ACHN (cell line): Measurements from ENCODE around the gene UNK.
"Not testable (repeated sequence)": the region's sequence is repeated elsewhere in the genome, so short reads cannot be mapped to it uniquely, and the experiment has no call there.

Source experiments
- DNase-seq: peaks from one replicate; pipeline ENCODE4 v3.0.0-alpha.2; 2015
- in situ Hi-C: cut with HindIII; loops from 2 replicates; pipeline ENCODE4 v1.10.0; 2017; ENCODE audit warnings: low sequenced_read_pairs, low pct_ligation_motif_present, low pct_unique_long_range_greater_than_20kb

The UNK gene

DNA sequence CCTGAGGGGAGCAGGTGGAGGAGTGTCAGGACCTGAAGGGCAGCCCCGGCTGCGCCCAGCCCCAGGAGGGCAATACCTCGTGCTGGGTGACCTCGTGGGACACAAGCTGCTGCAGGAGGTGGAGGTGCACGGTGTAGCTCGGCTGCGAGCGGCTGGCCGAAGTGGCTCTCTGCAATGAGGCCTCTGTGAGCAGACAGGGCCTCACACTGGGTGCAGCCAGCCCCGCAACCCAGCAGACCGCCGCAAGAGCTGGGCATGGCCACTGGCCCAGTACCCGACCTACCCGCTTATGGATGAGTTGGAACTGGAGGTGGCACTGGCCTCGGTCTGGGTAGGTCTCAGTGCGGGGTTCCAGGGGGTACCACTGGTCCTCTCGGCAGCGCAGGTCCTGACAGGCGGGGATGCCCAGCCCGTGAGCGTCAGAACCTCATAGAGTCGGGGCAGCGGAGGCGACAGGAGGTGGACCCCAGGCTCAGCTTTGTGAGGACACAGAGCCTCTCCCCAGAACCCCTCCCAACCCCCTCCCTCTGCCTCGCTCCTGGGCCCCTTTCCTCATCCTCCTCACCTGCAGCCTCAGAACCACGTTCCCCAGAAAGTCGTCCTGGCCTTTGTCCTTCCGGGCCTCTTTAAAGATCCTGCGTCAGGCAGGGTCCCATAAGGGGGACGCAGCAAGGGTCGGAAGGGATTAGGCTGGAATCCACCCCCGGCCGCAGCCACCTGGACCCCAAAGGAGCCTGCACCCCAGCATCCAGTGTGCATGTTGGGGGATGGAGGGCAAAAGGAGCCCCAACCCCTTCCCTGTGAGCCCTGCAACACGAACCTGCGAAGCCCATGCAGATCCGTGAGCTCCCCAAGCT, 55.6 kb downstream of the UNK start:
- no peak for DNase-seq
- in situ Hi-C loops: no loop called here

DNA sequence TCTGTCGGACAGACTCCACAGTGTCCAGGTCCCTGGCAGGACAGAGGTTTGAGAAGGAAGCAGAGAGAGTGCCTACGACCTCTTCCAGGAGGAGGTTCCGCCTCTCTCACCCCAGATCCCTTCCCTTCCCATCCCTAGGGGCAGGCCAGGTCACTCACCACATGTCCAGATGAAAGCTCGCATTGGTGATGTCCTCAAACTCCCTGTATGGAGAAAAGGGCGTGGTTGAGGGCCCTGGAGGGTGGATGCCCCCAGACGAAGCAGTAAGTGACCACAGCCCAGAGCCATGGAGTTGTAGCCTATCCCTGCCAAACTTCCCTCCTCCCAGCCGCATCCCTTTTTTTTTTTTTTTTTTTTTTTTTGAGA, 56.2 kb downstream of the UNK start:
- in situ Hi-C loops: no loop called here

DNA sequence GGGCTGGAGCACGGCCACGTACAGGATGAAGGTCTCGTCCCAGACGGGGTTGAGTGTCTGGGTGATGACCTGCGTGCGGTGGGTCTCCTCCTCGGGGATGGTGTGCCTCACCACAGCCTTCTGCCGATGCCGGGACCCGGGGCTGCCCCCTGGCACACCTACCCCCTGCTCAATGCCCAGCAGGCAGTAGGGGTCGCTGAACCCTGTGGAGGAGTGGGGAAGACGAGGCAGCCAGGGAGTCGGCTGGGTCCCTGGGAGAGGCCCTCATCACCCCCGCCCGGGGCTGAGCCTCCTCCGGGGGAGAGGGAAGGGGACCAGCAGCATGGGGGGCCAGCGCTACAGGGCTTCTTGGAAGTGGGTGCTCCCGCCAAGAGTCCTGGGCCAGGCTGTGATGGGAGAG, 57.8 kb downstream of the UNK start:
- DNase-seq: no peak
- in situ Hi-C loops: no loop called here

More for the DNA sequence above, 56.2 kb downstream of the UNK start:
- no peak for DNase-seq

DNA sequence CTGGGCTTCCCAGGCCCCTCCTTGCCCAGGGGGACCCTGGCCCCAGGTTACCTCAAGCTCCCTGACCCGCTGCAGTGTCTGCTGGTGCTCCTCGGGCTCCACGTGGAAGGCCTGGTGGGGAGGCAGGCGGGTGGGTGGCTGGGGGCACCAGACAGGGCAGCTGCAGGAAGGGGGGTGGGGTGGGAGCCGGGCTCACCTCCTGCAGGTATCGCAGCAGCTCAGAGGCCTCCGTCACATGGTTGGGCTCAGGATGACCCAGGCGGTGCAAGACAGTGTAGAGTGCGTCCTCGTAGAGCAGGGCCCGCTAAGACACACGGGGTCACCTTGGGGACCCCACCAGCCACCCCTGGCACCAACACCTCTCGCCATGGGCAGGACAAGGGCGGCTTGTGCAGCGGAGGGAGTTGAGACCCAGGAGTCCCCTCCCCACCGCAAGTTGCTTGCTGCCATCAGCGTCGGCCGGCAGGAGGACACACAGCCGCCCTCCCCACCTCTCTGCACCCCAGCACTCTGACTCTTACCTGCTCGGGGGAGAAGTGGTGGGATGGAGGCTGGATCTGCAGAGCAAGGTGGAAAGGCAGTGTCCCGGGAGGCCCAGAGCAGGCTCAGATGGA, 58.5 kb downstream of the UNK start:
- DNase-seq: no peak
- in situ Hi-C loops: no loop called here

DNA sequence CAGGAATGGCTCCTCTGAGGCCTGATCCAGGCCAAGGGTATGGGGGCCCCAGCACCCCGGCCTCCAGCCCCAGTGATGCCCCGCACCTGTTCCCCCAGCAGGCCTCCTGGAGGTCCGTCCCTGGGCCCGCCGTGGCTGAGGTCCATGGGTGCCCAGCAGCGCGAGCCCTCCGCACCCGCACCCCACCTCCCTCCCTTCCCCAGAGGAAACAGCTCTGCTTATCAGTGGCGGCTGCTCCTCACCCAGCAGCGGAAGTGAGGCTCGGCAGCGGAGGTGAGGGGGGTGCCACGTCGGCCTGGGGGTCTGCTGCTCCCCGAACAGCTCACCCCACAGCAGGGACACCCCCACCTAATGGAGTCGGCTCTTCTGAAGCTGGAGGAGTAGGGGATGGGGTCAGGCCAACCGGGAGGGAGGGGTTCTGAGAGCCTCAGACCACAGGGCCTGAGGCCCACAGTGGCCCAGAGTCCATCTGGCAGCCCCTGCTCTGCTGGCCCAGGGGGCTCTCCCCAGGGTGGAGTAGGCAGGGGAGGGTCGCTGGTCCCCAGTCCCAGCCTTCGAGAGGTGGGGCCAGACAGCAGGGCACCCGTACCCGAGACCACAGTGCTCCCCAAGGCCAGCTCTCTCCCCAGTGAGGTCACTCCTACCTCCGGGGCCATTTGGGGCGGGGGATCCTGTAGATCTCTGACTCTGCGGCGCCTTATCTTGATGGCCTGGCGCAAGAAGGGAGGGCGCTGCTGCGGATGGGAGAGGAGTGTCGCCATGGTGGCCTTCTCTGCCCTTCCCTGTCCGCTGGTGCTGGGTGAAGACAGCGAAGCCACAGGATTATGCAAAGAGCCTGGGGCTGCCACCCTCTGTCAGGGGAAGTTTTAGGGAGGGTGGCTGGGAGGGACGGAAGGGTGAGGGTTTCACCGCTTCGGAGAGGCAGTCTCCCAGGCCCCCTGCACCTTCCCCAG, 59.2 kb downstream of the UNK start, which contains the start of gene UNC13D:
TSS of gene UNC13D (minus strand) at position 828 of the 953 bp plus-strand sequence. CDS start at position 761, 67 bp downstream.
- in situ Hi-C loops: no loop called here
- DNase-seq: no peak

DNA sequence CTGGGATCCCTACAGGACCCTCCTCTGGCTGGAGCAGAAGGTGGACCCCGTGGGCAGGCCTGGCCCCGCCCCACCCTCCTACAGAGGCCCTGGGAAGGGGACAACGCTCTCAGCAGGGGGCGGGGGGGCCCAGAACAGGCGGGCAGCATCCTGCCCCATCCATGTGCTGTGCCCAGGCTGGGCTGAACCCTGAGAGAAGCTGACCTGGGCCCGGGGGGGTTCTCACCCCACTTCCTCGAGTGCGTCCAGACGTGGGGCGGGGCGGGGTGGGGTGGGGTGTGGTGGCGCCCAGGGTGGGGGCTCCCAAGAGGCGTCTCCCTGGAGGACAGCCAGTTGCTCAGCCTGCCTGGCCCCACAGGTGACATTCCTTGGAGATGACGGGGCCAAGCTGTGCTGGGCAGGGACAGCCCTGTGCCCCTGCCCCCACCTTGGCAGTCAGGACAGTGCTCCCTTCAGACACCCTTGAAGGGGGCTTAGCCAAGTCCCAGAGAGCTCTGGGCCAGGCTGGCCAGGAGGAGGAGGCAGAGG, 60.0 kb downstream of the UNK start:
- DNase-seq: no peak
- in situ Hi-C loops: no loop called here

DNA sequence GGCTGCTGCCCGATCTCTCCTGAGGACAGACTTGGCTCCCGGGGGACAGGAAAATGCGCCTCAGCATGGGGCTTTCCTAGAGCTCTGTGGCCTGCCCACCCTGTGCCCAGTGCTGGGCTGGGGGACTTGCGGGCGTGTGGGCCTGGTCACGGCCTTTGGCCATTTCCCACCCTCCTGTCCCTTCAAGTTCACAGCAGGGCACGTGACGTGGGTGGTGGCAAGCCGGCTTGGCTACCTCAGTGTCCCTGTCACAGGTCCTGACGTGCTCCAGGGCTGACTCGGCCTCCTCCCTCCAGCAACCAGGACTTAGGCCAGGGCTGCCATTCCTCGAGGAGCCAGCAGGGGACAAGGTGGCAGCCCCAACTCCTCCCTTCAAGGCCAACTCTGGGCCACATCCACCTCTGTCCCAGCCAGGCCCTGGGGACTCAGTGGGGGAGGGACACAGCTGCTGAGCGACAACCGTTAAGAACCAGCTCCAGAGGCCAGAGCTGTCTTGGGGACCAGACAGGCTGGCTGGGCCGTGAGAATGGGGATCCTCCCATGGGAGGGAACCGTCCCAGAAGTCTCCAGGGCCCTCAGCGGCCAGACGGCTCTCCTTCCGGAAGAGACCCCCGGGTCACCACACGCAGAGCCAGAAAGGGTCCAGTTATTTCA, 60.6 kb downstream of the UNK start:
- in situ Hi-C loops: no loop called here
- DNase-seq: peak; percentile 66

DNA sequence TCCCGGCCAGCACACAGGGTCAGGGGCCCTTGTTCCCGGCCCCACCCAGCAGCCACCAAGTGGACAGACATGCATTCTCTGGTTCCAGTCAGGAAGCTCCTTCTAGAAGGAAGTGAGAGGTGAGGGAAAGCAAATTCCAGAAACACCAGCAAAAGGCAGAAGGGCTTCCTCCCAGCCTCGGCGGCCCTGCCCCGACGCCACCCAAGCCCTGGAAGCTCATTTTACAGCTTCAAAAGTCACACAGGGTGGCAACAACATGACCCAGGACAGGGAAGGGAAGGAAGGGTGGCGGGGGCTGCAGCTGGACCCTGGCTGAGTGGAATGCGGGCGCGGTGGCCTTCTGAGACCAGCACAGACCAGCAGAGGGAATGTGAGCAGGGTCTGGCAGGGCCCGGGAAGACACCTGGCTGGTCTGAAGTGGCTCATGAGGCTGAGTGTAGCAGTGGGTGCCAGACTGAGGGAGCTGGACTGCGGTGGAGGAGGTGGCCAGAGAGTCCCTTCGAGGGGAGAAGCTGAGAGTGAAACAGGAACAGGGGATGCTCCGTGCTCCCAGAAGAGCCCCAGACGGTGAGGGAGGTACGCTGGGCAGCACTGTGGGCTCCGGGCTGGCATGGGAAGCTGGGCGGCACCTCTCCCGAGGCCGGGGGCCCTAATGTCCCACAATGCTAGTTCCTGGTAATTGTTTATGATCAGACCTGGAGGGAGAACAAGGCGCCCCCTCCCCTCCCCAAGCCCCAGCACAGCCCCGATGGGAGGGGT, 61.5 kb downstream of the UNK start:
- in situ Hi-C loops: no loop called here
- no peak for DNase-seq

DNA sequence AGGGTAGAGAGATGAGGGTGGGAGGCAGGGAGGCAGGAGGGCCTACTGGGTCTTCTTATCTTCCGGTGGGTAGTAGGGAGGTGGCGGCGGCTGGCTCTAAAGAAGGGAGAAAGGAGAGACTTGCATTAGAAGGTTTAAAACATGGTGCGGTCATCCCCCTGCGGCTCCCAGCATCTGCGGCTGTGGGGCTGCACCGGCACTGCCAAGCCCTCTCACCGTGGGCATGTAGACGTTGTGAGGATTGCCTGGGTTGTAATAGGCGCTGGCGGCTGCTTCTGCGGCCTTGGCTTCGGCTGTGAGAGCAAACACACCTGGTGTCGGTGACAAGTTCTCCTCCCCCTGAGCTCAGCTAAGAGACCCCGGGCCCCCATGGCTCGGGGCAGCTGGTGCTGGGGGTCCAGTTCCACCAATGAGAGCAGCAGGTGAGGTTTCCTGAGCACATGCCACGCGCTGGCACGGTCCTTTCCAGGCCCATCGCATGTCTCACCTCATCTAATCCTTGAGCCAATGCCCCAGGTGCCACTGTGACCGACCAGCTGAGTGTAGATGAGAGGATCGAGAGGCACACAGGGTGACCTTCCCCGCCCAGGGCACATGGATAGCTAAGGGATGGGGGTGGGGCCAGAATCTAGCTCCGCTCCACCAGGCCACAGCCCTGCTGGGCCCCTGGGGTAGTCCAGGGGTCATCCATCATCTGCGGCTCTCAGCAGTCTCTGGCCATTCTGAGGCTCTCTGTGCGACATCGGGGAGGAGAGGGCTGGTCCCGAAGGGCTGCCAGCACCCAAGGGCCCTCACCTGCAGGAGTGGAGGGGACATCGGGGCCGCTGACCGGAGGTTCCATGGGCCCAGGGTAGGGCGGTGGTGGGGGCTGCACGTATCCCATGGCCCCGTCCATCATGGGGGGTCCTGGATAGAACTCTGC, 62.3 kb downstream of the UNK start:
- no peak for DNase-seq
- in situ Hi-C loops: no loop called here

DNA sequence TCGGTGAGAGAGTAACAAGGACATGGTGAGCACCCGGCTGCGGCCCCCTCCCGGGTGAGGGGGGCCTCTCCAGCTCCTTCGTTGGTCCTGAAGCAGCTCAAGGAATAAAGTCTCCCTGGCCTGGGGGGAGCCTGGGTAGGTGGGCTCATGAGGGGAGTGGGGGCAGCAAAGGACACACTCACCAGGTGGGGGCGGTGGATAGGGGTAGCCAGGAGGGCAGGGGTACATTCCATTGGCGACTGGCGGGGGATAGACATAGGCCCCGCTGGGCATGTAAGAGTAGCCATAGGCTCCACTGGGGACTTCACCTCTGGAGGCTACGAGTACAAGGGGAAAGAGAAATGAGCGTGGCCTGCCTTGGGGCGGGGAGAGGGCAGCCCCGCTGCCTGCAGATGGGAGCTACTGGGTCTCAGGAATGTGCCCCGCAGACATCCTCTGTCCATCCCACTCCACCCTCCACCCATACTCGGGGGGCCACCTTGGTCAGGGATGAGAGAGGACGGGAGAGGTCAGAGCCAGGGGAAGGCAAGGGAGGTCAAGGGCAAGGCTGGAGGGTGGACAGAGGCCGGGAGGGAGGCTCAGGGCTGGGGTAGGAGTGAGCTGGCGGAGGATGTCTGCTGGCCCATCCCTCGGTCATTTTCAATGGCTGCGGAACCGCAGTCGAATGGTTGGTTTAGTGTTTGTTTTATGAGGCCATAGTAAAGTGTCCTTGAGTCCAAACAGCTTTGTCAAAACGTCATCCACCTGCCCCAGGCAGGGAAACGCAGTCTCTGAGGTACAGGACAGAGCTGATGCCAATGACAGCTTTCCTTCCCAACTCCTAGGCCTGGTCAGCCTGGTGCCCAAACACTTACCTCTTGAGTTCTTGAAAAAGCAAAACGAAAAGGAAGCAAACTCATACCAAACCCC, 63.3 kb downstream of the UNK start:
- no peak for DNase-seq
- in situ Hi-C loops: no loop called here

DNA sequence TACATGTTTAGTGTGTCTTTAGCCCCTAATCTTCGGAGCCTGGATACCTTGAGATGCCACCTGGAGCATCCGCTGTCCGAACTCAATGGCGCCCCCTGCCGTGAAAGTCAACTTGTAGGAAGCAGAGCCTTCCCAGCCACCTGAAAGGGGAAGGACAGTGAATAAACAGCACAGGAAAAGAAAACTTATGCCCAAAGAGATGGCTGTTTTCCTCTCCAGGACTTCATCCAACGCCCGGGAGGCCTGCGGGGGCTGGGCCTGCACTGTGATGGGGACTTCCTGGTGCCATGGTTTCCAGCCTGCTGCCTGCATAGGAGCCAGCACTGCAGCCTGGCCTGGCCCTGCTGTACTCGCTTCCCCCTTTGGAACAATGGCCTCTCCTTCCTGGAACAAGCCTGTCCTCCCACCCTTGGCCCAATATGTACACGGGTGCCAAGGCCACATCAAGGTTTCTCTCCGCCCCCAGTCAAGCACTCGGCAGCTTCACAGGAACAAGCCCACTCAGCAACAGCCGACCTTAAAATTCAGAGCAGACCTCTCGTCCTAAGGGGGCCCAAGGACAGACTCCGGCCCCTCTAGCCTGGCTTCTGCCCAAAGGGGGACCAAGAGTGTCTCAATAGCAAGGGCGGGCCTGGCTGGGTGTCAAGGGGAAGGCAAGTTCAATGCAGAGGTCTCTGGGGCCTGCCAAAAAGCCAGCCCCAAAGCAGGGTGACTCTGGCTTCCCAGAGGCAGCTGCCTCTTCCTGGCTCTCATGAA, 64.1 kb downstream of the UNK start:
- in situ Hi-C loops: no loop called here
- DNase-seq: peak; percentile 62

DNA sequence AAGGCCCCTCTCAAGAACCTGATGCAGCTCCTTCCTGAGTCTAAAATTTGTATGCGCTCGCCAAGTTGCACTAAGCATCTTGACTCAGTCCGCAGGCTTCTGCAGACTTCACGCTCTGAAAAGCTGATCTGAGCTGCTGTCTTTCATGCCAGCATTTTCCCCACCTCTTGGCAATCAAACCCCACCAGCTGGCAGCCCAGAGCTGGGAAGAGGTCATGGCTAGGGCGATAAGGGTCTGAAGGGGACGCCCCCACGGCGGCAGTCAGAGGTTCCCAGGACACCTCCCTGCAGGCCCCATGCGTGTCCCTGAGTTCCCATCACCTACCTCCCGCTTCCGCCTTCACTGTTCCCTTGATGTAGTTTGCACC, 64.7 kb downstream of the UNK start:
- in situ Hi-C loops: no loop called here

DNA sequence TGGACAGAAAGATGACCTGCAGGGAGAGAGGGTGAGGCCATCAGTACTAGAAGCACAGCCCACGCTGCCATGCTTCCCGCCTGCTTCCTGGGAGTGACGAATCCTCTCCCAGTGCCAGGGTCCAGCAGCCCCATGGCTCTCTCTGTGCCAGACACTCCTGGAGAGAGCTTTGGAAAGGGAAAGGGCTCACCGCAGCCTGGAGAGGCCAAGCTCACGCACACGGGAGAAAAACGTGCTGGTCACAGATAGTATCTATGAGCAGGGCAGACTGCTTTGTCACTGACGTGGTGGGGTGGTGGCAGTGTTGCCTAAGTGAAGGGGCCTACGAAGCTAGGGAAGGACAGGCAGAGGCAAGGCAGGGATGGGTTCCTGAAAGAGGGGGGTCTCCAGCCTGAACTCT, 65.1 kb downstream of the UNK start:
- DNase-seq: no peak
- in situ Hi-C loops: no loop called here

More for the DNA sequence above, 64.7 kb downstream of the UNK start:
- DNase-seq: no peak

DNA sequence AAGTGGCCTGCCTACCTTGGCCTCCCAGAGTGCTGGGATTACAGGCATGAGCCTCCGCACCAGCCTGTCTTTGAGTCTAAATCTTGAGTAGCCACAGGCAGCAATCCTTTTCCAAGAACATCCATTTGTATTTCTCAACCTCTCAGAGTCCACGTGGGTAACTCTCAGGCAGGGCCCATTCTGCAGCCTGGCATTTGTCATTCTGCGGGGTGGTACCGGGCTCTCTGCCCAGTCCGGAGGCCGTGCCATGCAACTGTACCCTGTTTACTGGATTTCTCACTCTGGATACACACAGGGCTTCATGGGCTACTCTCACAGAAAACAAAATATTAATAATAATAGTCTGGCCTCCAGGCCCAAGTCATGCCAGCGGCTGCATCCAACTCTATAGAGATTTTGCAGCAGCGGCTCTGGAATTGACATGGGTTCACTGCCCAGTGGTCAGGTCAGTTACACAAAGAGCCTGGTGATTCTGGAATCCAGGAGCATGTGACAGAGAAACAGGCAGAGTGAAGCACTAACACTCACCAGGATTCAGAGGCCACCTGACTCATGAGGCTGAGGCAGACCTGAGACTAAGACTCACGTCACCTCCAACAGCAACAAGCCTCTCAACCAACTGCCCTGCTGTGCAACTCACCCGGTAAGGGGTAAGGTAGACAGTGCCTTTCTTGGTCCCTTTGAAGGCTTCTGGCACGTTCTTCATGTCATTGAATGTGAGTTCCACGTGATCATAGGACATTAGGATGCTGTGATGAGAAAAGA, 66.5 kb downstream of the UNK start:
- in situ Hi-C loops: no loop called here
- no peak for DNase-seq

DNA sequence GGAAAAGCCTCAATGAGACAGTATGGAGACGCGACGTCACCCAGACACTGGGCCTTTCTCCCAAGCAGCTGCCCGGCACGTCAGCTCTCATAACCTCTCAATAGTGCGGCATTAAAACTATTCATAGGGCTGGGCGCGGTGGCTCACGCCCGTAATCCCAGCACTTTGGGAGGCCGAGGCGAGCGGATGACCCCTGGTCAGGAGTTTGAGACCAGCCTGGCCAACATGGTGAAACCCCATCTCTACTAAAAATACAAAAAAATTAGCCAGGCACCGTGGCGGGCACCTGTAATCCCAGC, 67.0 kb downstream of the UNK start:
- DNase-seq, in situ Hi-C loops: not testable (repeated sequence)
